Stimulated activated CD8-positive, alpha-beta memory T cell treated with anti-CD3 and anti-CD28 coated beads, Interleukin-12 subunit alpha, Interleukin-12 subunit beta, amount 100 ng/mL, for 1 hour (primary cell): Measurements from ENCODE around the gene HNRNPF.
A peak's percentile ranks its signal among the peaks of the same experiment; 100 is the strongest.

Experiments used
- DNase-seq: peaks from one replicate; pipeline ENCODE4 v3.0.0-alpha.2; 2020; ENCODE audit warnings: low read depth

The HNRNPF gene

DNA sequence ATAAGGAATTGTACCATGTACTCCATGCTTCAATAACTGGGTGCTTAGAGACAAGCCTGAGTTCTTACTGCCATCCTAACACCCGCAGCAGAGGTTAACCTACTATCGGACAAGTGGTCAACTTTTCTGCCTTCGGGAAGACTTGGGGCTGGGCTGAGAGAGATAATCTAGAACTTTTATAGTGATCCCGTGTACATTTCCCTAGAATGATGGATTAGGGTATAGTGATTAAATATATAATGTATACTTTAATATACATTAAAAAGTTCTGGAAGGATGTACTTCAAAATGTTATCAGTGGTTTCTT is 12.2 kb upstream of the HNRNPF start:
- DNase-seq = no peak

DNA sequence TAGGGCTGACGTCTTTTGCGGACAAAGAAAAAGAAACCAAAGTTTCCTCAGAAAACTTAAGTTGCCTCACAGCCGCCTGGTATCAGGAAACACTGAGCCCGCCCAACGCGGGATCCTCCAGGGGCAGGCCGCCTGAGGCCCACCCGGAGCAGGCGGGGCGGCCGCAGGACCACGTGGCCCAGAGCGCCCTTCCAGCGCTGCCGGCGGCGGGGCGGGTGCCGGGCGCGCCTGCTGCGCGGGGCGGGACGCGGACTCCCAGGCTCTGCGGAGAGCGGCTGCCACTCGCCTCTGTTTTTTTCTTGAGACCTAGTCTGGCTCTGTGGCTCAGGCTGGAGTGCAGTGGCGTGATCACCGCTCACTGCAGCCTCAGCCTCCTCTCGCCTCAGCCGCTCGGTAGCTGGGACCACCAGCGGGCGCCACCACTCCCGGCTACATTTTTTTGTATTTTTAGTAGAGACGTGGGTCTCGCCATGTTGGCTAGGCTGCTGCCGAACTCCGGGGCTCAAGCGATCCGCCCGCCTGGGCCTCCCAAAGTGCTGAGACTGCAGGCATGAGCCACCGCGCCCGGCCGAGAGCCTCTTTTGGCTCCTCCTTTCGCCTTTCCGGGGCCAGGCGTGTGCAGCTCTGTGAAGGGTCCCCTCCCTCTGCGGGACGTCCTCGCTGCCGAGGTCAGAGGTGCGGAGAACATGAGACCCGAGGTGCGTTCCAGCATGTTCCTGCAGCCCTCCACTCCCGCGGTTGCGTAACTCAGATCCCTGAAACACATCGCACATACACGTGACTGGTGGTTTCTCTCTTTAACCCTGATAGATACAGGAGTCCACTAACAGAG is 11.6 kb upstream of the HNRNPF start:
- DNase-seq = no peak

DNA sequence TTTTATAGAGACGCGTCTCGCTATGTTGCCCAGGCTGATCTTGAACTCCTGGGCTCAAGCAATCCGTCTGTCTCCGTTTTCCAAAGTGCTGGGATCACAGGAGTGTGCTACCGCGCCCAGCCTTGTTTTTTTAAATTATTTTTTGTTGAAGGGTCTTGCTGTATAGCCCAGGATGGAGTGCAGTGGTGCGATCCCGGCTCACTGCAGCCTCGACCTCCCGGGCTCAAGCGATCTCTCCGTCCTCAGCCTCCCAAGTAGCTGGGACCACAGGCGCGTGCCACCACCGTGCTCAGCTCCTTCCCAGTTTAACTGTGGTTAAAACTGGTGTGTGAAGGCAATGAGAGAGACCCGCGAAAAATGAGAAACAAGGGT is 11.0 kb upstream of the HNRNPF start:
- no peak for DNase-seq

DNA sequence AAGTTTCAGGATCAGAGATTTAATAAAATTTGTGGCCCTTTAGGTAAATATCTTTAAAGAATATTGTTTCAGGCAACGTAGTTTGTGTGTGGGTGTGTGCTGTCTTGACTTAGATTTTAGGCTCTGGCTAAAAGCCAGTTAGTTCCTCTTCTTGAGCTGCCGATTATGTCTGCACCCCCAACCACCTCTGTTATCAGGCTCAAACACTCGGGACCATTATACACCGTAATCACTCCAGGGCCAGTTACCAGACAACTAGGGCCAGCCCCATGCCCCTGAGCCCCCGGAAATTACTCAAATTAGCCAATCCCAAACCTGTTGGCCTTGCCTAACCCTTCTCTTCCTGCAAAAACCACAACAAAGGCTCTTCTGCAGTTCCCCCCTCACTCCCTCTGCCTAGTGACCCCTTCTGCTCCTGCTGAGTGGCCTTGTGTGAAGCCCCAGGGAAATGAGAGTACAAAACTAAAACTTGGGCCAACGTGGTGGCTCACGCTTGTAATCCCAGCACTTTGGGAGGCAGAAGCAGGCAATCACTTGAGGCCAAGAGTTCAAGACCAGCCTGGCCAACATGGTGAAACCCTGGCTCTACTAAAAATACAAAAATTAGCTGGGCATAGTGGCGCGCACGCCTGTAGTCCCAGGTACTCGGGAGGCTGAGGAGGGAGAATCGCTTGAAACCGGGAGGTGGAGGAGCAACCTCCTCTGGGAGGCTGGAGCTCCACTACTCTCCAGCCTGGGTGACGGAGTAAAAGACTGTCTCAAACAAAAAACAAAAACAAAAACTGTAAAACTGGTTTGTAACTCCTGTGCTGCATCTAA is 9.2 kb upstream of the HNRNPF start:
- DNase-seq = no peak

DNA sequence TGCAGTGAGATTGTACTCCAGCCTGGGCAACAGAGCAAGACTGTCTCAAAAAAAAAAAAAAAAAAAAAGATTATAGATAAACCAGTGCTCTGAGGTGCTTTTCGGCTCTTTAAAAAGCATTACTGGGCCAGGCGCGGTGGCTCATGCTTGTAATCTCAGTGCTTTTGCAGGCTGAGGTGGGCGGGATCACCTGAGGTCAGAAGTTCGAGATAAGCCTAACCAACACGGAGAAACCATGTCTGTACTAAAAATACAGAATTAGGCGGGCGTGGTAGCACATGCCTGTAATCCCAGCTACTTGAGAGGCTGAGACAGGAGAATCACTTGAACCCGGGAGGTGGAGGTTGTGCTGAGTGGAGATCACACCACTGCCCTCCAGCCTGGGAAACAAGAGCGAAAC is 6.6 kb upstream of the HNRNPF start:
- DNase-seq = no peak

DNA sequence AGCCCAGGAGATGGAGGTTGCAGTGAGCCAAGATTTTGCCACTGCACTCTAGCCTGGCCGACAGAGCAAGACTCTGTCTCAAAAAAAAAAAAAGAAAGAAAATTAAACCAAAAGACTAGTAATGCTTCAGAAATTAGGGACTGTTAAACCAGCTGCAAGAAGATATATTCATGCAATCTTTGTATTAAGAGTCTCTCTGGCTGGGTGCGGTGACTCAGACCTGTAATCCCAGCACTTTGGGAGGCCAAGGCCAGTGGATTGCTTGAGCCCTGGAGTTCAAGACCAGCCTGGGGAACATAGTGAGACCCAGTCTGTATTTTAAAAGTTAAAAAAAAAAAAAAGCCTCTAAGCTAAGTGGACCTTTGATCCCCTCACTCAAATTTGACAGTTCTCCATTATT is 2.5 kb upstream of the HNRNPF start:
- no peak for DNase-seq

DNA sequence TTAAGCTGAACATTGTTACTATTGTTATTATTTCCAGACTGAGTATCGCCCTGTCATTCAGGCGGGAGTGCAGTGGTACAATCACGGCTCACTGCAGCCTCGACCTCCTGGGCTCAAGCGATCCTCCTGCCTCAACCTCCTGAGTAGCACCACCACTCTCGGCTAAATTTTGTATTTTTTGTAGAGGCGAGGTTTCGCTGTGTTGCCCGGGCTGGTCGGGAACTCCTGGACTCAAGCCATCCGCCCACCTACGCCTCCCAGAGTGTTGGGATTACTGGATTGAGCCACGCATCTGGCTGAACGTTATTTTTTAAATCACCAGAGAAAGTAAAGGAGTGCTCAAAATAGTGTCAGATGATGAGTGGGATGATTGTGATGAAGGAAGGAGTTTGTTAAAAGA is 1.4 kb upstream of the HNRNPF start:
- DNase-seq = no peak

DNA sequence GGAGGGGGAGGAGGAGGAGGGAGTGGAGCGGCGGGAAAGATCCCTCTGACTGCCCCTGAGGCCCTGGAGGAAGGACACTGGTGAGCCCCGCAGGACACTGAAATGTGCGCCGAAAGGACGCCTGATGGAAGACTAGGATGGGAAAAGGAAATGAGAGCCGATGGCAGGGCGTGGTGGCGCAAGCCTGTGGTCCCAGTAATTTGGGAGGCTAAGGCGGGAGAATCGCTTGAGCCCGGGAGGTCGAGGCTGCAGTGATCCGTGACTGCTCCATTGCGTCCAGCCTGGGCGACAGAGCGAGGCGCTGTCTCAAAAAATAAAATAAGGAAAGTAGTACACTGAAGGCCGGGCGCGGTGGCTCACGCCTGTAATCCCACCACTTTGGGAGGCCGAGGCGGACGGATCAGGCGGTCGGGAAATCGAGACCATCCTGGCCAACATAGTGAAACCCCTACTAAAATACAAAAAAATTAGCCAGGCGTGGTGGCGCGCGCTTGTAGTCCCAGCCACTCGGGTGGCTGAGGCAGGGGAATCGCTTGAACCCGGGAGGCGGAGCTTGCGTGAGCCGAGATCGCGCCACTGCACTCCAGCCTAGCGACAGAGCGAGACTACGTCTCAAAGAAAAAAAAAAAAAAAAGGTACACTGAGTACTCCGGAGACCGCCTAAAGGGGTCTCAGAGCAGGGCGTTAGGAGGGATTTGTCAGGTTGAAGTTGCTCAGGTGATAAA is 561 bp upstream of the HNRNPF start:
- DNase-seq = no peak

DNA sequence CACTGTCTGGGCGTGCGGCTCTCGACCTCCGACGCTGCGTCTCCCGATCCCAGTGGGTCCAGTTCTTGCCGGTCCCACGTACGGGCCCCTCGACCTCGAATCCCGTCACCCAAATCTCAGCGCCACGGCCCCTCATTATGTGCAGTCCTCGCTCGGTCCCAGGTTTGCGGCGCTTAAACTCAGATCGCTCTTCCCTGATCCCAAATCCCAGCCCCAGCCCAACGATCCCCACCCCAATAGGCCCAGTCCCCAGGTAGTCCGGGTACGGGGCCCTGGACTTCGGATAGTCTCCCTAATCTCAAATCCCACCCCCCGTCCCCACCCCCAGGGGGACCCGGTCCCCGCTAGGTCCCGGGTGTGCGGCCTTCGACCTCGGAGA is 666 bp downstream of the HNRNPF start:
- no peak for DNase-seq

DNA sequence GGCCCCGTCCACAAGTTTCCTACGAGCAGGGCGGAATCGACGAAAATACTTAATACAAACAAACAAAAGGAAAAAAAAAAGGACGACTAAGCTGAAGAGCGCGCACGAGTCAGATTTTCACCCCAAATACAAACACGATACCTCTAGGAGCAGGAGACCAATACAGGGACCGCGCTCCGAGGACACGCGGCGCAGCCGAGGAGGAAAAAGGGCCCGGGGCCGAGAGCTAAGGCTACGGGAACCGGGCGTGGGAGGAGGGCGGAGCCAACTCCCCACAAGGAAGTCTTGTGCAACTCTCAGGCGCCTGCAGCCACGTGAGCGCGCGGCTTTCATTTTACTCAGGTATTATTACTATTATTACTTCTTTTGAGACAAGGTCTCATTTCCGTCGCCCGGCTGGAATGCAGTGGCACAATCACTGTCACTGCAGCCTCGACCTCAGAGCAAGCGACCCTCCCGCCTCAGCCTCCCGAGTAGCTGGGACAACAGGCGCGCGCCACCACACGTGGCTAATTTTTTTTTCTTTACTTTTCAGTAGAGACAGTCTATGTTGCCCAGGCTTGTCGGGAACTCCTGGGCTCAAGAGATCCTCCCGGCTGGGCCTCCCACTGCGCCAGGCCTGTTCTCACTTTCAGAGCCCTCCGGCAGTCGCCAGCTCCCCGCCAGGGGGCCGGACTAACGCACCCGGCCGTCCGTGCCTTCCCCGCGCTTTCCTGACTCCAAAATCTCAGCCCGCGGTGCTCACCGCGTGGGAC is 1.2 kb downstream of the HNRNPF start:
- peak; percentile 75 for DNase-seq

DNA sequence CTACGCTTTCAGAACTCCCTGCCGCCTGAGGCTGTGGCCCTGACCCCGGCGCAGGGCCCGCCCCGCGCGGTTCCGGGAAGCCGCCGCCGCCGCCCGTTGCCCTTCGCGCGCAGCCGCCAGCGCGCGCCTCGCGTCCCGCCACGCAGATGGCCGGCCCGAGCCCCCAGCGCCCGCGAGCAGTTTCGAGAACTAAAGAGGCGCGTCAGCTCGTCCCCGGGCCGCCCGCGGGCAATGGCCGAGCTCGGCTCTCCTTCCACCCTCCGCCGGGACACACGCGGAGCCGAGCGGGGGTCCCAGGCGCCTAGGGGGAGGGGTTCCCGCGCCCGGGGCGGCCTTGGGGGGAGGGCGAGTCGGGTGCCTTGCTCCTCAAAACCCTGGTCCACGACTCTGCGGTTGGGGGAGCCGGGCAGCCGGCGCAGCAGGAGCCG is 1.8 kb downstream of the HNRNPF start:
- DNase-seq = no peak

DNA sequence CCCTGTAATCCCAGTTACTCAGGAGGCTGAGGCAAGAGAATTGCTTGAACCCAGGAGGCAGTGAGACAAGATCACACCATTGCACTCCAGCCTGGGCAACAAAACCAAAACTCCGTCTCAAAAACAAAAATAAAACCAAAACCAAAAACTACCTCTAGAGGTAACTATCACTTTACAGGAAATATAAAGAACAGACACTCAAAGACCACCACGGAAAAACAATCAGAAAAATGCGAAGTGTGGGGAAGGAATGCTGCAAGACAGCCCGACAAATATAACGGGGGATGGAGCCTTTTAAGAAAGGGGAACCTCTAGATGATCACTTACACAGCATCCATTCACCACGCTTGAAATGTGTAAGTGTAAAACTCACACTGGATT is 4.3 kb downstream of the HNRNPF start:
- DNase-seq = no peak

DNA sequence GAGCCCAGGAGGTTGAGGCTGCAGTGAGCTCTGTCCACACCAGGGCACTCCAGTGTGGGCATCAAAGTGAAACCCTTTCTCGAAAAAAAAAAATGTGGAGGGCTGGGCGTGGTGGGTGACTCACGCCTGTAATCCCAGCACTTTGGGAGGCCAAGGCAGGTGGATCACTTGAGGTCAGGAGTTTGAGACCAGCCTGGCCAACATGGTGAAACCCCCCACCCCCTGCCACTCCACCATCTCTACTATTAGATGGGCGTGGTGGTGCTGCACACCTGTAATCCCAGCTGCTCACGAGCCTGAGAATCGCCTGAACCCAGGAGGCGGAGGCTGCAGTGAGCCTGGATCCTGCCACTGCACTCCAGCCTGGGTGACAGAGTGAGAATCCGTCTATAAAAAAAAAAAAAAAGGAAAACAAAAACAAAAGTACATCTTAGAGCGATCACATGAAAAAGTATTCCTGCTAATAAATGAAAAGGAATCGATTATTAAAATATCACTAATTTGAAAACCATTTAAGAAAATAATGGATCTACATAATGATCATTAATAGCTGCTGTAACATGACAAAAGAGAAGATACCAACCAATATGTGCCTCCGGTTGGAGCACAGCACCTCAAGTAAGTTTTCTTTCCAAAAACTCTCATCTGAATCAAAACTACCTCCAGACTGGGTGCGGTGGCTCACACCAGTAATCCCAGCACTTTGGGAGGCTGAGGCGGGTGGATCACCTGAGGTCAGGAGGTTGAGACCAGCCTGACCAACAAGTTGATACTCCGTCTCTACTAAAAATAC is 4.9 kb downstream of the HNRNPF start:
- DNase-seq = no peak

DNA sequence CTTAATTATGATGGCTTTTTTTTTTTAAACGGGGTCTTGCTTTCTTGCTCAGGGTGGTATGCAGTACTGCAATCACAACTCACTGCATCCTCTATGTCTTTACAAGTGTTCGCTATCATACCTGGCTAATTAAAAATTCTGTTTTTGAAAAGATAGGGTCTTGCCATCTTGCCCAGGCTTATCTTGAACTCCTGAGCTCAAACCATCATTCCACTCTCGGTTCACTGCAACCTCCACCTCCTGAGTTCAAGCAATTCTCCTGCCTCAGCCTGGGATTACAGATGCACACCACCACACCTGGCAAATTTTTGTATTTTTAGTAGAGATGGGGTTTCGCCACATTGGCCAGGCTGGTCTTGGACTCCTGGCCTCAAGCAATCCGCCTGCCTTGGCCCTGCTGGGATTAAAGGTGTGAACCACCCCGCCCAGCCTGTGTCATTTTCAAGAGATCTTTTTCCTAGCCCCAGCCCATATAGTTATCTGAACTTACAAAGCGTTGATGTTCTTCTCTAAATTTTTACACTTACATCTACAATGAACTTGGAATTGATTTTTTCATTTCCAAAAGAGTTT is 6.0 kb downstream of the HNRNPF start:
- no peak for DNase-seq

DNA sequence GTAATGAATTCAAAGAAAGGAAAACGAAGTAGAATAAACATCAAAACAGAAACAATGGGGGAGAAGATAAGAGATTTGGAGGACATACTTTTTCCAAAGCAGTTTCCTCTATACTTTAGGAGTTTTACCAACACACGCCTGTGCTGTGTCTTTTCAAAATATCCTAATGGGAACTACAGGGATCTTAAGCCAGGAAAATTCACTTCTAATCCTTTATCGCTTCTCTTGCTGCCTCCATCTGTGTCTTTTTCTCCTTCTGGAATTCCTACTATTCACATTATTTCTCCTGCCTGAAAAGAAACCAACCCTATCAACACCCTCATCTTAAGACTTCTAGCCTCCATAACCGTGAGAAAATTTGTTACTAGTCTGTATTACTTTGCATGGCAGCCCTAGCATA is 6.8 kb downstream of the HNRNPF start:
- DNase-seq = no peak

DNA sequence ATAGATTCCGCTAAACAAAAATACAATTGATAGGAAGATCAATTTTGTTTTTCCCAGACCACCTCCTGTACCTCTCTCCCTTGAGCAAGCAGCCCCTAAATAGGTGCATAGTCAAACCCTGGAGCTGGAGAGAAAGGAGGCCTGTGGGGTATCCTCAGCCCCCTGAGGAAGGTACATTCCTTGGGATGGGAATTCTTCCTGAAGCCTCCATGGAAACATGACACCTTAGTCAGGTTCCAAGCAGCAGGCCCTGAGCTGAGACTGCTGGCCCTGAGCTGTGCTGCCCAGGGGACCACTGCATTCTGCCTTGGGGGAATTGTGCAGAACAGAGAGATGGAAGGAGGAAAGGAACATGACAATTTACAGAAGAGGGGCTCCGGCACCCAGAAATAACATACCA is 7.4 kb downstream of the HNRNPF start:
- no peak for DNase-seq

DNA sequence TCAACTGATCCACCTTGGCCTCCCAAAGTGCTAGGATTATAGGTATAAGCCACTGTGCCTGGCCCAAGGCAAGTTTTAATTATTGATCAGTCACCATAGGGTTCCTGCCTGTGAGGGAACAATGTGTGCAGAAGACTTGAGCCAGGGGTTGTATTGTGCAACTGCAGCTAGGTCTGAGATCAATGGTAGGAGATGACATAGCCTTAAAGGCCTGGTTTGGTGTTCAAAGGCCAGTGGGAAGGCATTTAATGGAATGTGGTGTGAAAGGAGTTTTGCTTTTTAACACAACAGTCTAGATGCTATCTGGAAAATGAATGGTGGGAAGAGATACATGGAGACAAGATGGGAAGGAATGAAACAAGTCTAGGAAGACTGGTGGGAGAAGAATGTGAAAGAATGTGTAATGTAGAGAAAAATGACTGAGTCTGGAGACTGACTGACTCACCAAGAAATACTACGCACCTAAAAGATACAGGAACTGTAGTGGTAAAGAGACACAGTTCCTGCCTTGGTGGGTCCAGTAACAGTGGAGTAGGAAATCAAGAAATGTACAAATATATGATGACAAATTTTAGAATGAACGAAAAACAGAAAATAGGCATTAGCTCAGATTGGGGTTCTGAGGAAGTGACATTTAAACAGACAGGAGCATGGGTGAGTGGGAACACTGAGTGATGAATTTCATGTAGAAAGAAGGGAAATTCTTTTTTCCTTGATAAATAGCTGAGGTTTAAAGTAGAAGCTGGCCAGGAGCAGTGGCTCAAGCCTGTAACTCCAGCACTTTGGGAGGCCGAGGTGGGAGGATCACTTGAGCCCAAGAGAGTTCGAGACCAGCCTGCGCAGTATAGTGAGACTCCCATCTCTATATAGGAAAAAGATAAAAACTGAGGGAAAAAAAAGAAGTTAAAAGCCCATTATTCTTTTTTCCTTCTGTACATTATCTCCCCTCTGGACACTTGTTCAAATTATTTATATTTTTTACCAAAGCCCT is 9.4 kb downstream of the HNRNPF start:
- DNase-seq = no peak

DNA sequence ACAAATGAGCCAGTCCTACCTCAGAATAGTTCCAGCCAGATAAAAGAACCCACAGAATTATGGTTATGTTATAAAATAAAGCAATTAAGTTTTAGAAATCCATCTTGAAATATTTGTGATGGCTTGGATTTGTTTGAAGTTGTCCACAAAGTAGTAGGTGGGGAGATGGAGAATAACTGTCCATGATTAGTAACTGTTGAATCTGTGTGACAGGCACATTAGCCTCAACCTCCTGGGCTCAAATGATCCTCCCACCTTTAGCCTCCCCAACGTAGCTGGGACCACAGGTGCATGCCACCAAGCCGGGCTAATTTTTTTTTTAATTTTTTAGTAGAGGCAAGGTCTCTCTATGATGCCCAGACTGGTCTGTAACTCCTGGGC is 10.1 kb downstream of the HNRNPF start:
- DNase-seq = no peak

DNA sequence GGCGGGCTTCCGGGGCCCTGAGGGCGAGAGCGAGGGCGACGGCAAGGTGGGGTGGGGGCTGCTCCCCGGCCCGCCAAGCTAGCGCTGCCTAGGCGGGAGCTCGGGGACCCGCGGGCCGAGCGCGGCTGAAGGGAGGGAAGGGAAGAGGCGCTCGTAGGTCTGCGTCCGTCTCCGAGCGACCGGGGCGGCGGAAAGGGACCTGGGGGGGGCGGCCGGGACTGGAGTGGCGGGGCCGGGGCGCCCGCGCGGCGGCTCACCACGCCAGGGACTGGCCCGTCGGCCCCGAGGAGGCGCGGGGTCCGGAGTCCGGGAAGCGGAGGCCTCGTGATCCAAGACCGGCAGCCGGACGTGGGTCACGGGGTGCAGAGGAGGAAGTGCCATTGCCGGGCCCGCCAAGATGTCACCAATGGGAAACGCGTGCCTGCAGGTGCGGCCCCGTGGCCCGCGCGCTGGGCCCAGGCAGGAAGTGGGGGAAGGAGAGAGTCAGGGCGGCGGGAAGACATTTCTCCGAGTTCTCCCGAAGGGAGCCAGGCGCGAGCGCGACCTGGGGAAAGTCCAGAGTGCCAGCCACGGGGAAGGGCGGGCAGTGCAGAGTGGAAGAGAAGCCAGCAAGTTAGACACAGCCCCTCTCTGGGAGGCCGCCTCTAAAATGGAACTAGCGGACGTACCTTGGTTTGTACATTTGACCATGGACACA is 11.9 kb downstream of the HNRNPF start:
- no peak for DNase-seq
